Lower leg skin (tissue), 4 donors: Measurements from ENCODE around the gene GPR158. TPM values are rescaled to one million over a fixed set of nuclear protein-coding genes. Genes with fewer than 3 reads are reported as not detected.

Experiments
- DNase-seq, 2 donors: peaks; one replicate each; pipeline ENCODE4 v3.0.0-alpha.2; 2019; ENCODE audit warnings: low spot score in 2 of 2
- H3K4me3 ChIP-seq: fragments of 200-600 bp; sonication (generic); 2 replicates; pipeline ENCODE4 v1.5.1; 2017; ENCODE audit warnings: mild to moderate bottlenecking, low read depth; ENCODE audit not compliant: poor library complexity, severe bottlenecking
- CTCF ChIP-seq, 3 donors: fragments of 450-650 bp; IDR thresholded peaks; one replicate each; pipeline ENCODE4 v1.5.1; 2016; ENCODE audit warnings: antibody characterized with exemption in 3 of 3, mild to moderate bottlenecking in 3 of 3, moderate library complexity in 2 of 3
- POLR2A ChIP-seq, 2 donors: fragments of 450-650 bp; IDR thresholded peaks; one replicate each; pipeline ENCODE4 v1.6.1; 2016 to 2017; ENCODE audit warnings: antibody characterized with exemption in 2 of 2, mild to moderate bottlenecking in 1 of 2, moderate library complexity in 1 of 2
- WGBS, 2 donors: methylation state at CpG; one replicate each; pipeline ENCODE4 v1.1.5; 2018; 5-methylcytosine and 5-hydroxymethylcytosine counted together
- intact Hi-C: fragments of 100-400 bp; cut with DNase I; formaldehyde crosslinking; loops from one replicate; pipeline ENCODE4 v1.15.0; 2023; ENCODE audit warnings: low total_unique reads
- total RNA-seq, 4 donors: library from RNA; depleted of rRNA; stranded (reverse); fragments of >200 nt; gene quantifications; one replicate each; pipeline ENCODE4 v1.1.0, GENCODE V29; 2016

The GPR158 gene
- total RNA-seq, 4 donors from 2014 or later, result 0.13 TPM; not detected in 3

- no peak overlapping the region for H3K4me3 ChIP-seq
- TF ChIP-seq POLR2A (IDR thresholded peaks at IDR 0.05) (no peak), CTCF (IDR thresholded peaks at IDR 0.05) (no peak)
- 80 to 82% methylated on average over 2 of the region's 2 CpGs for WGBS, 2 donors
- DNase-seq, result no peak
- intact Hi-C loops, result no loop called here
Observed at GRCh38 chr10:25209618-25210017, 34.8 kb downstream of the GPR158 start.

- intact Hi-C loops, result no loop called here
- TF ChIP-seq CTCF (IDR thresholded peaks at IDR 0.05) (no peak), POLR2A (IDR thresholded peaks at IDR 0.05) (no peak)
Observed at GRCh38 chr10:25210265-25210664, 35.5 kb downstream of the GPR158 start.

GRCh38 chr10:25220156-25220555 is 45.4 kb downstream of the GPR158 start:
- no peak overlapping the region for H3K4me3 ChIP-seq
- TF ChIP-seq POLR2A (IDR thresholded peaks at IDR 0.05), result no peak
- no peak for TF ChIP-seq CTCF (IDR thresholded peaks at IDR 0.05)
- intact Hi-C loops, result no loop called here
- DNase-seq, result no peak
- 67 to 69% methylated on average over 1 of the region's 1 CpG for WGBS, 2 donors

More at GRCh38 chr10:25210265-25210664, 35.5 kb downstream of the GPR158 start:
- WGBS, 2 donors, result 72 to 76% methylated on average over 2 of the region's 2 CpGs
- no peak for DNase-seq
- H3K4me3 ChIP-seq, result no peak overlapping the region

- 84 to 93% methylated on average over 7 of the region's 7 CpGs for WGBS, 2 donors
Observed at GRCh38 chr10:25222085-25222660, 47.4 kb downstream of the GPR158 start.

GRCh38 chr10:25226775-25227682 is 52.2 kb downstream of the GPR158 start:
- no peak for DNase-seq
- no peak overlapping the region for H3K4me3 ChIP-seq
- WGBS, 2 donors, result 27 to 35% methylated on average over 7 of the region's 7 CpGs
- TF ChIP-seq CTCF (IDR thresholded peaks at IDR 0.05), result no peak
- no peak for TF ChIP-seq POLR2A (IDR thresholded peaks at IDR 0.05)
- intact Hi-C loops, result no loop called here

More at GRCh38 chr10:25222085-25222660, 47.4 kb downstream of the GPR158 start:
- intact Hi-C loops, result loop anchor here (1.0 kb wide), 1 partner anchor 14 kb away; no protein-coding TSS in a partner anchor
- TF ChIP-seq POLR2A (IDR thresholded peaks at IDR 0.05) (no peak), CTCF (IDR thresholded peaks at IDR 0.05) (no peak)
- H3K4me3 ChIP-seq, result no peak overlapping the region
- DNase-seq, result no peak
